Astrocyte (in vitro differentiated cells and primary cell): Measurements from ENCODE around the gene PRKCE. TPM values are rescaled to one million over a fixed set of nuclear protein-coding genes. Genes with fewer than 3 reads are reported as not detected.

ENCODE experiments used
- DNase-seq: peaks from one replicate; pipeline ENCODE4 v3.0.0-alpha.2; 2010; ENCODE audit warnings: low read depth
- FAIRE-seq: peaks from 2 replicates; lab custom pipeline; 2011; peaks lifted over from hg19 to GRCh38; lab: Jason Lieb, UNC
- H2AFZ ChIP-seq: 2 replicates; pipeline ENCODE4 v1.6.0; 2012; ENCODE audit warnings: low read depth, low read length, inconsistent platforms
- H3K27ac ChIP-seq: 2 replicates; pipeline ENCODE4 v1.5.1; 2011; ENCODE audit warnings: low read depth, low read length, inconsistent platforms
- H3K27me3 ChIP-seq: 2 replicates; pipeline ENCODE4 v1.6.0; 2011; ENCODE audit warnings: low read length, inconsistent platforms; ENCODE audit not compliant: insufficient read depth
- H3K36me3 ChIP-seq: 2 replicates; pipeline ENCODE4 v1.5.1; 2011; ENCODE audit warnings: low read length, inconsistent platforms; ENCODE audit not compliant: insufficient read depth
- H3K4me1 ChIP-seq: 2 replicates; pipeline ENCODE4 v1.5.1; 2011; ENCODE audit warnings: low read length, inconsistent platforms; ENCODE audit not compliant: insufficient read depth
- H3K4me2 ChIP-seq: 2 replicates; pipeline ENCODE4 v1.6.0; 2012; ENCODE audit warnings: low read length, inconsistent platforms
- H3K4me3 ChIP-seq: 2 replicates; pipeline ENCODE4 v1.5.1; 2011; ENCODE audit warnings: low read depth, mild to moderate bottlenecking, low read length, inconsistent platforms; ENCODE audit not compliant: insufficient read depth
- H3K79me2 ChIP-seq: 2 replicates; pipeline ENCODE4 v1.6.0; 2012; ENCODE audit warnings: mild to moderate bottlenecking, low read length, inconsistent platforms; ENCODE audit not compliant: insufficient read depth
- H3K9ac ChIP-seq: 2 replicates; pipeline ENCODE4 v1.6.0; 2012; ENCODE audit warnings: mild to moderate bottlenecking, low read length, inconsistent platforms
- H3K9me3 ChIP-seq: 2 replicates; pipeline ENCODE4 v1.5.1; 2012; ENCODE audit warnings: low read depth, mild to moderate bottlenecking, low read length, inconsistent platforms; ENCODE audit not compliant: insufficient read depth
- H4K20me1 ChIP-seq: 2 replicates; pipeline ENCODE4 v1.6.0; 2012; ENCODE audit warnings: low read length, inconsistent platforms; ENCODE audit not compliant: insufficient read depth
- H3K27ac Mint-ChIP-seq: one replicate; pipeline ENCODE4 v1.8.0; 2021; ENCODE audit warnings: mild to moderate bottlenecking, mixed read lengths; ENCODE audit not compliant: unreplicated experiment
- H3K27me3 Mint-ChIP-seq: one replicate; pipeline ENCODE4 v1.8.0; 2021; ENCODE audit warnings: low read depth, mixed read lengths; ENCODE audit not compliant: unreplicated experiment
- H3K36me3 Mint-ChIP-seq: one replicate; pipeline ENCODE4 v1.8.0; 2021; ENCODE audit warnings: low read depth, mixed read lengths; ENCODE audit not compliant: unreplicated experiment
- H3K4me1 Mint-ChIP-seq: one replicate; pipeline ENCODE4 v1.8.0; 2021; ENCODE audit warnings: low read depth, mixed read lengths; ENCODE audit not compliant: unreplicated experiment
- H3K4me3 Mint-ChIP-seq: one replicate; pipeline ENCODE4 v1.8.0; 2021; ENCODE audit warnings: mild to moderate bottlenecking, moderate library complexity, mixed read lengths; ENCODE audit not compliant: unreplicated experiment
- H3K9me3 Mint-ChIP-seq: one replicate; pipeline ENCODE4 v1.8.0; 2021; ENCODE audit warnings: mild to moderate bottlenecking, mixed read lengths; ENCODE audit not compliant: unreplicated experiment
- CTCF ChIP-seq: IDR thresholded peaks from 2 replicates; pipeline ENCODE4 v1.5.1; 2011; ENCODE audit warnings: low read depth, mild to moderate bottlenecking, inconsistent platforms, low read length, moderate library complexity; ENCODE audit not compliant: insufficient read depth
- EZH2 ChIP-seq: IDR thresholded peaks from 2 replicates; pipeline ENCODE4 v1.6.1; 2012; ENCODE audit warnings: mild to moderate bottlenecking, low read length, inconsistent platforms; ENCODE audit not compliant: insufficient read depth
- total RNA-seq: library from RNA; stranded (reverse); gene quantifications from 2 replicates; pipeline ENCODE4 v1.2.1, GENCODE V29; 2021

PRKCE gene
- total RNA-seq, 1 donor from 2014 or later: 12.8 TPM

- no peak for DNase-seq
- H3K9me3 Mint-ChIP-seq: peaks cover 6% of the 10 kb centered on the region
- H3K36me3 Mint-ChIP-seq: peaks cover 21% of the 10 kb centered on the region
- Histone ChIP-seq H3K4me1 (peaks cover 19% of the 10 kb centered on the region), H3K36me3 (no peaks in the 10 kb centered on the region), H3K27ac (no peak overlapping the region), H3K4me3 (no peak overlapping the region), H3K27me3 (no peaks in the 10 kb centered on the region), H4K20me1 (no peaks in the 10 kb centered on the region), H2AFZ (no peak overlapping the region), H3K4me2 (no peak overlapping the region), H3K9ac (no peak overlapping the region), H3K79me2 (no peaks in the 10 kb centered on the region), H3K9me3 (no peaks in the 10 kb centered on the region)
- H3K27me3 Mint-ChIP-seq: peaks cover 12% of the 10 kb centered on the region
- peaks cover 30% of the 10 kb centered on the region for H3K4me1 Mint-ChIP-seq
- no peak for TF ChIP-seq CTCF
- no peak for TF ChIP-seq EZH2
- no peak overlapping the region for H3K27ac Mint-ChIP-seq
- FAIRE-seq: no peak
- no peak overlapping the region for H3K4me3 Mint-ChIP-seq
Observed at GRCh38 chr2:46163098-46163430, 511.6 kb downstream of the PRKCE start.

GRCh38 chr2:46163804-46164528 is 512.5 kb downstream of the PRKCE start:
- Histone ChIP-seq H4K20me1 (no peaks in the 10 kb centered on the region), H3K9ac (peak overlapping the region; percentile 9), H3K79me2 (no peaks in the 10 kb centered on the region), H3K36me3 (no peaks in the 10 kb centered on the region), H3K4me1 (peaks cover 19% of the 10 kb centered on the region), H3K9me3 (no peaks in the 10 kb centered on the region), H2AFZ (no peak overlapping the region), H3K4me2 (peak overlapping the region; percentile 66), H3K27me3 (no peaks in the 10 kb centered on the region), H3K4me3 (peak overlapping the region; percentile 7), H3K27ac (peak overlapping the region; percentile 29)
- DNase-seq (peak; percentile 52), FAIRE-seq (no peak)
- H3K27me3 Mint-ChIP-seq: peaks cover 17% of the 10 kb centered on the region
- no peak overlapping the region for H3K4me3 Mint-ChIP-seq
- TF ChIP-seq CTCF (no peak), EZH2 (no peak)
- H3K9me3 Mint-ChIP-seq: peaks cover 10% of the 10 kb centered on the region
- peaks cover 21% of the 10 kb centered on the region for H3K36me3 Mint-ChIP-seq
- H3K4me1 Mint-ChIP-seq: peaks cover 37% of the 10 kb centered on the region
- H3K27ac Mint-ChIP-seq: peak overlapping the region; percentile 22
